ENCODE data around the gene VPS13A. TPM values are rescaled to one million over a fixed set of nuclear protein-coding genes. Genes with fewer than 3 reads are reported as not detected.

The VPS13A gene
- total and polyA plus RNA-seq, 2 of the 13 experiments (the other 11 are each of a cell fraction or from before 2014, with no cell fraction given), result 20.4 to 20.7 TPM

DNA sequence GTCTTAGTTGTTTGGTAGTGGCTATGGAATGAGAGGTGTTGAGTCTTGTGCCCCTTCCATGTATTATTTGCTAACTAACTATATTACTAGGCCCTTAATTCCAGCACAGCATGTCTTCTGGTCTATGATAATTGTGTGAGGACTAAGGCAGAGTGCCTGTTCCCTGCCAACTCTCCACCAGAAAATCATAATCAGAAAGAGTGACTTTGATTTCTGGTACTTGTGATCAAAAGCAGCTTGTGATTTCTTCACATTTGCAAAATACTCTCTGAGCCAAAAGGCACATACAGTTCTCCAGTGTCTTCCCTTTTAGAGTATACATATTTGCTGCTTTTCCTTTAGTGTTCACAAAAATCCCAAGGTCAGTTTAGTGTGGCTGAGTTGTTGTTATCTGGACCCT lies 240.9 kb downstream of the VPS13A start (continued):
- no peak for TF ChIP-seq ZC3H4 (CRISPR knock-in tag; IDR thresholded peaks at IDR 0.05; ENCODE audit: borderline replicate concordance)
- no peak for TF ChIP-seq ZNF720 (CRISPR knock-in tag; IDR thresholded peaks at IDR 0.05)

DNA sequence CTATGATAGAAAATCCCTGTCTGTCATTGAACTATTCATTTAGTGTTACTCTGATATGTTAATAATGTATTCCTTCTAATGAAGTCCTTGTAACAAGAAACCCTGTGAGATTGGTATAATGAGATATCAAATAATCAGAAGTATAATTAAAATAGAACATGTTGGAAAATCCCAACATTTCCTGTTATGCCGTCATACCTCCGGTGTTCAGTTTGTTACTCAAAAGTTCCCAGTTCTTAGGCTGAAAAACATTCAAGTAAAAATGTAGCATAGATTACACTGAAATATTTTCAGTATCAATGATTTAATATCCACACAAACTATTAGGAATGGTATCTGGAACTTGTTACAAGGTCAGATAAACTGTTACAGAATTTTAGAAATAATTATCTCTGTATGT lies 243.3 kb downstream of the VPS13A start:
- Histone ChIP-seq H3K27ac (ENCODE audit: extremely low read length, insufficient read depth, low read length) (no peak overlapping the region), H2AFZ (ENCODE audit: low read length) (no peak overlapping the region), H3K36me3 (replicated peaks in 1 of 2; ENCODE audit: control insufficient read depth in 1 of 2, insufficient read depth in 2 of 2, low read length in 2 of 2) (no peaks in the 10 kb centered on the region), H3K9ac (ENCODE audit: insufficient read depth, low read depth, low read length) (no peak overlapping the region), H3K4me3 (replicated peaks in 1 of 3; ENCODE audit: insufficient read depth in 1 of 3, low read depth in 2 of 3, low read length in 3 of 3) (no peak overlapping the region), H3K4me2 (ENCODE audit: low read depth, low read length) (no peak overlapping the region), H3K79me2 (ENCODE audit: insufficient read depth, low read length) (no peaks in the 10 kb centered on the region), H3K9me3 (ENCODE audit: low read length) (no peaks in the 10 kb centered on the region), H4K20me1 (ENCODE audit: insufficient read depth, low read length) (no peaks in the 10 kb centered on the region), H3K4me1 (ENCODE audit: insufficient read depth, low read length) (no peaks in the 10 kb centered on the region), H3K27me3 (ENCODE audit: control insufficient read depth in 1 of 2, insufficient read depth in 2 of 2, low read length in 2 of 2) (no peaks in the 10 kb centered on the region)
- BruUV-seq (replicated peaks), result no TSS peak
- FAIRE-seq (no peak), DNase-seq (ENCODE audit: low spot score) (no peak), ATAC-seq (no peak)
- ChIA-PET CTCF (ENCODE audit: low intra/inter-chr PET ratio, low total read pairs) (no interaction called here), POLR2A (no interaction called here)
- WGBS (ENCODE audit: low lambda C conversion rate), result 100% methylated on average over 2 of the region's 2 CpGs
- intact Hi-C loops (cut with micrococcal nuclease; ENCODE audit: unreplicated experiment), result no loop called here
- TF ChIP-seq KMT2A (CRISPR knock-in tag; IDR thresholded peaks at IDR 0.05) (no peak), MIXL1 (CRISPR knock-in tag; IDR thresholded peaks at IDR 0.05) (no peak), ZNF331 (CRISPR knock-in tag; IDR thresholded peaks at IDR 0.05) (no peak), TCF7 (IDR thresholded peaks at IDR 0.05; ENCODE audit: low read depth) (no peak), NFE2 (CRISPR knock-in tag; IDR thresholded peaks at IDR 0.05) (no peak), ZNF549 (CRISPR knock-in tag; IDR thresholded peaks at IDR 0.05) (no peak), ZNF749 (CRISPR knock-in tag; IDR thresholded peaks at IDR 0.05; ENCODE audit: borderline replicate concordance) (no peak), ZNF136 (CRISPR knock-in tag; IDR thresholded peaks at IDR 0.05; ENCODE audit: low read depth) (no peak), CBFB (CRISPR knock-in tag; IDR thresholded peaks at IDR 0.05) (no peak), ZNF563 (CRISPR knock-in tag; IDR thresholded peaks at IDR 0.05) (no peak), MEIS1 (CRISPR knock-in tag; IDR thresholded peaks at IDR 0.05; ENCODE audit: borderline replicate concordance) (no peak), ZNF101 (CRISPR knock-in tag; IDR thresholded peaks at IDR 0.05; ENCODE audit: borderline replicate concordance, low read depth) (no peak), ADNP (CRISPR knock-in tag; IDR thresholded peaks at IDR 0.05) (no peak)
- TF ChIP-seq, protein P1, sequence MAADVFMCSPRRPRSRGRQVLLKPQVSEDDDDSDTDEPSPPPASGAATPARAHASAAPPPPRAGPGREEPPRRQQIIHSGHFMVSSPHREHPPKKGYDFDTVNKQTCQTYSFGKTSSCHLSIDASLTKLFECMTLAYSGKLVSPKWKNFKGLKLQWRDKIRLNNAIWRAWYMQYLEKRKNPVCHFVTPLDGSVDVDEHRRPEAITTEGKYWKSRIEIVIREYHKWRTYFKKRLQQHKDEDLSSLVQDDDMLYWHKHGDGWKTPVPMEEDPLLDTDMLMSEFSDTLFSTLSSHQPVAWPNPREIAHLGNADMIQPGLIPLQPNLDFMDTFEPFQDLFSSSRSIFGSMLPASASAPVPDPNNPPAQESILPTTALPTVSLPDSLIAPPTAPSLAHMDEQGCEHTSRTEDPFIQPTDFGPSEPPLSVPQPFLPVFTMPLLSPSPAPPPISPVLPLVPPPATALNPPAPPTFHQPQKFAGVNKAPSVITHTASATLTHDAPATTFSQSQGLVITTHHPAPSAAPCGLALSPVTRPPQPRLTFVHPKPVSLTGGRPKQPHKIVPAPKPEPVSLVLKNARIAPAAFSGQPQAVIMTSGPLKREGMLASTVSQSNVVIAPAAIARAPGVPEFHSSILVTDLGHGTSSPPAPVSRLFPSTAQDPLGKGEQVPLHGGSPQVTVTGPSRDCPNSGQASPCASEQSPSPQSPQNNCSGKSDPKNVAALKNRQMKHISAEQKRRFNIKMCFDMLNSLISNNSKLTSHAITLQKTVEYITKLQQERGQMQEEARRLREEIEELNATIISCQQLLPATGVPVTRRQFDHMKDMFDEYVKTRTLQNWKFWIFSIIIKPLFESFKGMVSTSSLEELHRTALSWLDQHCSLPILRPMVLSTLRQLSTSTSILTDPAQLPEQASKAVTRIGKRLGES (CRISPR knock-in tag; IDR thresholded peaks at IDR 0.05; ENCODE audit: borderline replicate concordance), result no peak
- TF ChIP-seq, protein P2, sequence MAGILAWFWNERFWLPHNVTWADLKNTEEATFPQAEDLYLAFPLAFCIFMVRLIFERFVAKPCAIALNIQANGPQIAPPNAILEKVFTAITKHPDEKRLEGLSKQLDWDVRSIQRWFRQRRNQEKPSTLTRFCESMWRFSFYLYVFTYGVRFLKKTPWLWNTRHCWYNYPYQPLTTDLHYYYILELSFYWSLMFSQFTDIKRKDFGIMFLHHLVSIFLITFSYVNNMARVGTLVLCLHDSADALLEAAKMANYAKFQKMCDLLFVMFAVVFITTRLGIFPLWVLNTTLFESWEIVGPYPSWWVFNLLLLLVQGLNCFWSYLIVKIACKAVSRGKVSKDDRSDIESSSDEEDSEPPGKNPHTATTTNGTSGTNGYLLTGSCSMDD (CRISPR knock-in tag; IDR thresholded peaks at IDR 0.05), result no peak
- in situ Hi-C loops (cut with HindIII; ENCODE audit: extremely low pct_ligation_motif_present, low pct_unique_long_range_greater_than_20kb), result no loop called here

Measured in HepG2 (cell line).